ENCODE data around the gene FOXO1.

- TF ChIP-seq, protein P1, sequence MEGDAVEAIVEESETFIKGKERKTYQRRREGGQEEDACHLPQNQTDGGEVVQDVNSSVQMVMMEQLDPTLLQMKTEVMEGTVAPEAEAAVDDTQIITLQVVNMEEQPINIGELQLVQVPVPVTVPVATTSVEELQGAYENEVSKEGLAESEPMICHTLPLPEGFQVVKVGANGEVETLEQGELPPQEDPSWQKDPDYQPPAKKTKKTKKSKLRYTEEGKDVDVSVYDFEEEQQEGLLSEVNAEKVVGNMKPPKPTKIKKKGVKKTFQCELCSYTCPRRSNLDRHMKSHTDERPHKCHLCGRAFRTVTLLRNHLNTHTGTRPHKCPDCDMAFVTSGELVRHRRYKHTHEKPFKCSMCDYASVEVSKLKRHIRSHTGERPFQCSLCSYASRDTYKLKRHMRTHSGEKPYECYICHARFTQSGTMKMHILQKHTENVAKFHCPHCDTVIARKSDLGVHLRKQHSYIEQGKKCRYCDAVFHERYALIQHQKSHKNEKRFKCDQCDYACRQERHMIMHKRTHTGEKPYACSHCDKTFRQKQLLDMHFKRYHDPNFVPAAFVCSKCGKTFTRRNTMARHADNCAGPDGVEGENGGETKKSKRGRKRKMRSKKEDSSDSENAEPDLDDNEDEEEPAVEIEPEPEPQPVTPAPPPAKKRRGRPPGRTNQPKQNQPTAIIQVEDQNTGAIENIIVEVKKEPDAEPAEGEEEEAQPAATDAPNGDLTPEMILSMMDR (IDR thresholded peaks at IDR 0.05), result no peak
- no peak for TF ChIP-seq POLR2A (IDR thresholded peaks at IDR 0.05)
Measured at GRCh38 chr13:40572961-40573360, 93.5 kb downstream of the FOXO1 start.
